Fibroblast of skin of left quadriceps (primary cell): ENCODE measurements around the gene CGB5.
"Not testable (repeated sequence)": the region's sequence is repeated elsewhere in the genome, so short reads cannot be mapped to it uniquely, and the experiment has no call there.

Source experiments
- DNase-seq, 2 experiments: peaks; one replicate each; pipeline ENCODE4 v3.0.0-alpha.2; 2013; ENCODE audit warnings: low read depth in 2 of 2

Gene CGB5

GRCh38 chr19:49056902-49057596, 13.4 kb downstream of the CGB5 start:
- DNase-seq, result not testable (repeated sequence)

- no peak for DNase-seq
Observed at GRCh38 chr19:49057636-49058234, 14.1 kb downstream of the CGB5 start, which contains the start of gene CGB7. Gene CGB7 (minus strand): TSS chr19:49057749. CDS start chr19:49055375, 2,374 bp downstream.

- no peak for DNase-seq
Observed at GRCh38 chr19:49058562-49058961, 14.9 kb downstream of the CGB5 start.

GRCh38 chr19:49059053-49059452, 15.4 kb downstream of the CGB5 start:
- DNase-seq, result no peak

GRCh38 chr19:49061000-49061399, 17.4 kb downstream of the CGB5 start:
- DNase-seq, result no peak

GRCh38 chr19:49061445-49061844, 17.8 kb downstream of the CGB5 start:
- no peak for DNase-seq

- DNase-seq, result no peak
Observed at GRCh38 chr19:49064029-49064629, 20.5 kb downstream of the CGB5 start.

GRCh38 chr19:49064768-49065611, 21.3 kb downstream of the CGB5 start, which contains the start of gene NTF4:
Gene NTF4 (minus strand): TSS chr19:49064818. CDS start chr19:49061997, 2,821 bp downstream.
- no peak for DNase-seq

GRCh38 chr19:49065905-49066512, 22.4 kb downstream of the CGB5 start:
- DNase-seq, result no peak

- no peak for DNase-seq
Observed at GRCh38 chr19:49067554-49067953, 23.9 kb downstream of the CGB5 start.

- DNase-seq, result no peak
Observed at GRCh38 chr19:49069026-49069425, 25.4 kb downstream of the CGB5 start.

GRCh38 chr19:49070416-49070815, 26.8 kb downstream of the CGB5 start:
- no peak for DNase-seq

GRCh38 chr19:49071860-49072547, 28.4 kb downstream of the CGB5 start:
- DNase-seq, result no peak

GRCh38 chr19:49073514-49074378, 30.1 kb downstream of the CGB5 start:
- DNase-seq, result no peak

- DNase-seq, result not testable (repeated sequence)
Observed at GRCh38 chr19:49074869-49075268, 31.2 kb downstream of the CGB5 start.

GRCh38 chr19:49080392-49080791, 36.7 kb downstream of the CGB5 start:
- no peak for DNase-seq

GRCh38 chr19:49081273-49081672, 37.6 kb downstream of the CGB5 start:
- no peak for DNase-seq

- no peak for DNase-seq
Observed at GRCh38 chr19:49084206-49085019, 40.8 kb downstream of the CGB5 start.
